Measurements from ENCODE around the gene PER3. TPM values are rescaled to one million over a fixed set of nuclear protein-coding genes. Genes with fewer than 3 reads are reported as not detected.

PER3 gene
- total and polyA plus RNA-seq, 2 of the 13 experiments (the other 11 are each of a cell fraction or from before 2014, with no cell fraction given): 3.0 to 6.0 TPM

DNA sequence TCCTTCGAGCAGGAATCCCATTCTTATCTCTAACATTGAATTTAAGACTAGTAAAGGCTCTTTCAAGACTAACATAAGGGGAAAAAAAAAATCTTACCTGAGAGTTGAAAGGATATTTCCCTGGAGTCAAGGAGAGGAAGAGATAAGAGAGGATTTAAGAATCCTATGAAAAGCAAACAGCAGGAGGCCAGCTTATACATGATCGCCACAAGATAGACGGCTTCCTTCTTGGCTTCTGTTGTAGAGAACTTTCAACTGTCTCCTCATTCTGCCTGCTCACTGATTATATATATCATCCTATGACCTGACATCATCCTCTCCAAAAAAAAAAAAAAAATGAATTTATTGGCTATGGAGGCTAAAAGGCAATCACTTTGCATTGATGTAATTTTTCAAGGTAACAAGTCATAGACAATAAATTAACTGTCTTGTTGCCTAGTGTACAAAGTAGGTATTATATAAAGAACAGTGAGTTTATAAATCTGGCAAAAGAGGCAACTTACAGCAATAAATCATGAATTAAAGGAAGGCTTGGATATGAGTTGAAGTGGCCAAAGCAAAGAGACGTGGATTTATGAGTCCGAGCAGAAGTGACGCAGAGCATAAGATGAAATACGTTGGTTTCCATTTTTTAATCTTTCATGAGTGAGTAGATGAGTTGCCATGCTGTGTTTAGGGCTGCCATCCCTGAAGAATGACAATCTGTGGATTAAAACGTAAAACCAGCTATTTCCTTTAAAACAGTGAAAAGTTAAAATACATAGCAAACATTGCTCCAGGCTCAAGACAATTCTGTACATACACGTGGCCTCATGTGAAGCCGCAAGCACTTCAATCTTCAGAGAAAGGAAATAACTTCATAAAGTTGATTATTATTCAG, 69.0 kb downstream of the PER3 start, which contains the start of gene UTS2:
Gene UTS2 (minus strand): TSS at position 262 of the 880 bp plus-strand sequence. CDS start 62 bp downstream, at position 200.
- H3K4me1 ChIP-seq (ENCODE audit: insufficient read depth, low read length): peaks cover 27% of the 10 kb centered on the region; the same call in 1 of the 2 replicates
- BruUV-seq (replicated peaks): no TSS peak
- no peaks in the 10 kb centered on the region for H4K20me1 ChIP-seq (ENCODE audit: insufficient read depth, low read length)
- in situ Hi-C loops (cut with HindIII; ENCODE audit: extremely low pct_ligation_motif_present, low pct_unique_long_range_greater_than_20kb) (loop anchor here (25.0 kb wide), 1 partner anchor 191 kb away; no protein-coding TSS in a partner anchor), intact Hi-C loops (cut with micrococcal nuclease; ENCODE audit: unreplicated experiment) (no loop called here)
- 41% methylated on average over 10 of the region's 10 CpGs for WGBS (ENCODE audit: low lambda C conversion rate)
- H3K36me3 ChIP-seq (replicated peaks in 1 of 2; ENCODE audit: control insufficient read depth in 1 of 2, insufficient read depth in 2 of 2, low read length in 2 of 2): no peaks in the 10 kb centered on the region
- no peak within 1 kb of the TSS for H3K27ac ChIP-seq (ENCODE audit: extremely low read length, insufficient read depth, low read length)
- DNase-seq (ENCODE audit: low spot score) (no peak), ATAC-seq (no peak), FAIRE-seq (no peak)
- POLR2A ChIA-PET: no interaction called here
- H2AFZ ChIP-seq (ENCODE audit: low read length): no peak within 1 kb of the TSS
- H3K9me3 ChIP-seq (ENCODE audit: low read length): no peaks in the 10 kb centered on the region
- H3K27me3 ChIP-seq (ENCODE audit: control insufficient read depth in 1 of 2, insufficient read depth in 2 of 2, low read length in 2 of 2): peaks cover 0 to 11% of the 10 kb centered on the region in 2 experiments; a peak in 2 of 5 replicates
- H3K9ac ChIP-seq (ENCODE audit: insufficient read depth, low read depth, low read length): no peak within 1 kb of the TSS
- TF ChIP-seq ZNF615 (CRISPR knock-in tag; IDR thresholded peaks at IDR 0.05; ENCODE audit: borderline replicate concordance): no peak
- TF ChIP-seq CHCHD3 (CRISPR knock-in tag; IDR thresholded peaks at IDR 0.05): no peak
- TF ChIP-seq SP5 (CRISPR knock-in tag; IDR thresholded peaks at IDR 0.05; ENCODE audit: borderline replicate concordance, low read depth): no peak
- TF ChIP-seq MBD4 (IDR thresholded peaks at IDR 0.05; ENCODE audit: borderline replicate concordance, low read length): no peak
- TF ChIP-seq ZMYM2 (CRISPR knock-in tag; IDR thresholded peaks at IDR 0.05): no peak
- TF ChIP-seq NFE2L1 (CRISPR knock-in tag; IDR thresholded peaks at IDR 0.05; ENCODE audit: borderline replicate concordance): no peak
- TF ChIP-seq THAP11 (CRISPR knock-in tag; IDR thresholded peaks at IDR 0.05): no peak
- TF ChIP-seq, protein P1, sequence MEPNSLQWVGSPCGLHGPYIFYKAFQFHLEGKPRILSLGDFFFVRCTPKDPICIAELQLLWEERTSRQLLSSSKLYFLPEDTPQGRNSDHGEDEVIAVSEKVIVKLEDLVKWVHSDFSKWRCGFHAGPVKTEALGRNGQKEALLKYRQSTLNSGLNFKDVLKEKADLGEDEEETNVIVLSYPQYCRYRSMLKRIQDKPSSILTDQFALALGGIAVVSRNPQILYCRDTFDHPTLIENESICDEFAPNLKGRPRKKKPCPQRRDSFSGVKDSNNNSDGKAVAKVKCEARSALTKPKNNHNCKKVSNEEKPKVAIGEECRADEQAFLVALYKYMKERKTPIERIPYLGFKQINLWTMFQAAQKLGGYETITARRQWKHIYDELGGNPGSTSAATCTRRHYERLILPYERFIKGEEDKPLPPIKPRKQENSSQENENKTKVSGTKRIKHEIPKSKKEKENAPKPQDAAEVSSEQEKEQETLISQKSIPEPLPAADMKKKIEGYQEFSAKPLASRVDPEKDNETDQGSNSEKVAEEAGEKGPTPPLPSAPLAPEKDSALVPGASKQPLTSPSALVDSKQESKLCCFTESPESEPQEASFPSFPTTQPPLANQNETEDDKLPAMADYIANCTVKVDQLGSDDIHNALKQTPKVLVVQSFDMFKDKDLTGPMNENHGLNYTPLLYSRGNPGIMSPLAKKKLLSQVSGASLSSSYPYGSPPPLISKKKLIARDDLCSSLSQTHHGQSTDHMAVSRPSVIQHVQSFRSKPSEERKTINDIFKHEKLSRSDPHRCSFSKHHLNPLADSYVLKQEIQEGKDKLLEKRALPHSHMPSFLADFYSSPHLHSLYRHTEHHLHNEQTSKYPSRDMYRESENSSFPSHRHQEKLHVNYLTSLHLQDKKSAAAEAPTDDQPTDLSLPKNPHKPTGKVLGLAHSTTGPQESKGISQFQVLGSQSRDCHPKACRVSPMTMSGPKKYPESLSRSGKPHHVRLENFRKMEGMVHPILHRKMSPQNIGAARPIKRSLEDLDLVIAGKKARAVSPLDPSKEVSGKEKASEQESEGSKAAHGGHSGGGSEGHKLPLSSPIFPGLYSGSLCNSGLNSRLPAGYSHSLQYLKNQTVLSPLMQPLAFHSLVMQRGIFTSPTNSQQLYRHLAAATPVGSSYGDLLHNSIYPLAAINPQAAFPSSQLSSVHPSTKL (CRISPR knock-in tag; IDR thresholded peaks at IDR 0.05): no peak
- H3K4me3 ChIP-seq (replicated peaks in 1 of 3; ENCODE audit: insufficient read depth in 1 of 3, low read depth in 2 of 3, low read length in 3 of 3): no peak within 1 kb of the TSS
- CTCF ChIA-PET (ENCODE audit: low intra/inter-chr PET ratio, low total read pairs): no interaction called here
- no peak within 1 kb of the TSS for H3K4me2 ChIP-seq (ENCODE audit: low read depth, low read length)
- H3K79me2 ChIP-seq (ENCODE audit: insufficient read depth, low read length): no peaks in the 10 kb centered on the region
